Tibial nerve (tissue), 4 donors: ENCODE measurements around the gene SYTL5. TPM values are rescaled to one million over a fixed set of nuclear protein-coding genes. Genes with fewer than 3 reads are reported as not detected.

Experiments used
- DNase-seq, 2 donors: peaks; one replicate each; pipeline ENCODE4 v3.0.0-alpha.2; 2019; ENCODE audit warnings: low spot score in 2 of 2
- H3K27ac ChIP-seq, 4 donors: fragments of 200-600 bp; sonication (generic) in 3 of 4; one replicate each; pipeline ENCODE4 v1.5.1; 2017 to 2019; ENCODE audit warnings: mild to moderate bottlenecking in 1 of 4
- H3K27me3 ChIP-seq, 2 donors: fragments of 200-600 bp; sonication (generic) in 1 of 2; one replicate each; pipeline versions ENCODE4 v1.5.1 to v1.6.0; 2017 to 2019
- H3K36me3 ChIP-seq, 3 donors: fragments of 200-600 bp; sonication (generic); one replicate each; pipeline ENCODE4 v1.5.1; 2018 to 2019
- H3K4me1 ChIP-seq, 4 donors: fragments of 200-600 bp; sonication (generic) in 3 of 4; one replicate each; pipeline ENCODE4 v1.5.1; 2017 to 2019
- H3K4me3 ChIP-seq, 4 donors: fragments of 200-600 bp; sonication (generic) in 3 of 4; one replicate each; pipeline ENCODE4 v1.5.1; 2017 to 2019; ENCODE audit warnings: mild to moderate bottlenecking in 1 of 4, moderate library complexity in 1 of 4
- H3K9me3 ChIP-seq, 4 donors: fragments of 200-600 bp; sonication (generic) in 3 of 4; one replicate each; pipeline ENCODE4 v1.5.1; 2017 to 2019
- EP300 ChIP-seq, 2 donors: sonication (generic); formaldehyde crosslinking; IDR thresholded peaks; one replicate each; pipeline ENCODE4 v1.6.1; 2017; ENCODE audit warnings: antibody characterized with exemption in 2 of 2, mild to moderate bottlenecking in 1 of 2
- POLR2A ChIP-seq, 2 donors: fragments of 450-650 bp; IDR thresholded peaks; one replicate each; pipeline ENCODE4 v1.6.1; 2017; ENCODE audit warnings: antibody characterized with exemption in 2 of 2, mild to moderate bottlenecking in 2 of 2, moderate library complexity in 2 of 2
- whole genome bisulfite sequencing, 2 donors: methylation state at CpG; one replicate each; pipeline ENCODE4 v1.1.5; 2018; 5-methylcytosine and 5-hydroxymethylcytosine counted together
- total RNA-seq, 4 donors: library from RNA; depleted of rRNA; stranded (reverse); fragments of >200 nt; gene quantifications; one replicate each; pipeline ENCODE4 v1.1.0, GENCODE V29; 2016
- TF ChIP-seq, protein P1 (sequence below), 5 experiments: fragments of 200-600 bp in 3 of 5; fragments of 450-650 bp in 2 of 5; sonication (generic) in 3 of 5; IDR thresholded peaks; one replicate each; pipeline ENCODE4 v1.5.1; 2016 to 2019; ENCODE audit warnings: antibody characterized with exemption in 5 of 5, mild to moderate bottlenecking in 3 of 5, moderate library complexity in 2 of 5

The SYTL5 gene
- total RNA-seq, 4 donors from 2014 or later, result 0.21 to 0.78 (median 0.37) TPM

DNA sequence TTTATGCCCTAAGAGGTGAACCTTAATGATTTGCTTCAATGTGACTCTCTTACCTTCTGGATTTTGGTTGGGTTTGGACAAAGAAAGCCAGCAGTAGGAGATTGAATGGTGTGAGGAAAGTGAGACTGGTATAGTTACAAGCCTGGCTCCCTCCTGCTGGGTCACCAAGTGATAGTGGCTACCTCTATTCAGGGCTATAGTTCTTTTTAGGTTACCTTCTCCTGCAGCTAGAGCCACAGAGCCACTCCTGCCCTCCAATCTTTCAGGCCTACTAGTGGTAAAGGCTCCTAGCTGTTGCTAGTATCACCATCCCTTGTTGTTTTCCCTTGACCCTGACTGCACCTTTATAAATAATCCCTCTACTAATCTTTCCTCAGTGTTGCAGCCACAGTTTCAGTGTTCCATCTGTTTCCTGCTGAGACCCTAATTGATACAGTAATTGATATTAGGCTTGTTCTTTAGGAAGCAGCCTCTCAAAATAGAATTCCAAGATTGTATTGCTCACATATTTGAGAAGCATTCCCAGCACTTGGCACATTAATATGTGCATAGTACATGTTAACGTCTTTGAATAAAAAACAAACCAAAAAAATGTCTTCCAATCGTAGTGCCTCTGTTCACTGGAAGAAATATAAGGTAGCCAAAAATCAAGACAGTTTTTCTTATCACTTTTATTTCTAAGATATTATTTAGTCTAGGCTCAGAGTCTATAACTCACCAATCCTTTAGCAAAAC lies 132.0 kb downstream of the SYTL5 start:
- H3K4me3 ChIP-seq, result no peak overlapping the region
- H3K27ac ChIP-seq, result no peak overlapping the region
- no peak for DNase-seq
- TF ChIP-seq, protein P1, sequence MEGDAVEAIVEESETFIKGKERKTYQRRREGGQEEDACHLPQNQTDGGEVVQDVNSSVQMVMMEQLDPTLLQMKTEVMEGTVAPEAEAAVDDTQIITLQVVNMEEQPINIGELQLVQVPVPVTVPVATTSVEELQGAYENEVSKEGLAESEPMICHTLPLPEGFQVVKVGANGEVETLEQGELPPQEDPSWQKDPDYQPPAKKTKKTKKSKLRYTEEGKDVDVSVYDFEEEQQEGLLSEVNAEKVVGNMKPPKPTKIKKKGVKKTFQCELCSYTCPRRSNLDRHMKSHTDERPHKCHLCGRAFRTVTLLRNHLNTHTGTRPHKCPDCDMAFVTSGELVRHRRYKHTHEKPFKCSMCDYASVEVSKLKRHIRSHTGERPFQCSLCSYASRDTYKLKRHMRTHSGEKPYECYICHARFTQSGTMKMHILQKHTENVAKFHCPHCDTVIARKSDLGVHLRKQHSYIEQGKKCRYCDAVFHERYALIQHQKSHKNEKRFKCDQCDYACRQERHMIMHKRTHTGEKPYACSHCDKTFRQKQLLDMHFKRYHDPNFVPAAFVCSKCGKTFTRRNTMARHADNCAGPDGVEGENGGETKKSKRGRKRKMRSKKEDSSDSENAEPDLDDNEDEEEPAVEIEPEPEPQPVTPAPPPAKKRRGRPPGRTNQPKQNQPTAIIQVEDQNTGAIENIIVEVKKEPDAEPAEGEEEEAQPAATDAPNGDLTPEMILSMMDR (IDR thresholded peaks at IDR 0.05), result no peak
- TF ChIP-seq POLR2A (IDR thresholded peaks at IDR 0.05) (no peak), EP300 (IDR thresholded peaks at IDR 0.05) (no peak)
- WGBS, 2 donors, result 49 to 59% methylated on average over 2 of the region's 2 CpGs
- H3K4me1 ChIP-seq, result peaks cover 0 to 7% (median 0%) of the 10 kb centered on the region in 4 donors
- H3K9me3 ChIP-seq, result no peaks in the 10 kb centered on the region
- H3K36me3 ChIP-seq, result no peaks in the 10 kb centered on the region
- H3K27me3 ChIP-seq, result no peaks in the 10 kb centered on the region

DNA sequence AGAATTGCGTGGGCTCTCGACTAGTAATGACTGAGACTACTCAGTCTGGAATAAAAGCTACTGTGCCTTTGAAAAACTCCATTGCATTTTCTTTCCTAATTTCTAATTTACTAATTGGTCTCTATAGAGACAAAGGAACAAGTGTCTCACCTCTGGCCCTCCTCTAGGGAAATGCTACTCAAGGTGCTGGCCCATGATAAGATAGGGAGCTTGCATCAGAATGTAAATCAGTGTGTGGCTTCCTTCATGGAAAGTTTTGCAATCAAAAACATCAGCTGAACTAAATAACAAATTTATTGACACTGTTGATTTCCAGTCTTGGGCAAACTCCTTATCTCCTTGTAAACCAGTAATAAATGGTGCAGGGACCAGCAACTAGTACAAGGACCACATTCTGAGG lies 132.5 kb downstream of the SYTL5 start:
- no peaks in the 10 kb centered on the region for H3K27me3 ChIP-seq
- H3K4me1 ChIP-seq, result peaks cover 0 to 7% (median 0%) of the 10 kb centered on the region in 4 donors
- H3K27ac ChIP-seq, result no peak overlapping the region
- no peak overlapping the region for H3K4me3 ChIP-seq
- 85 to 100% methylated on average over 2 of the region's 2 CpGs for WGBS, 2 donors
- H3K36me3 ChIP-seq, result no peaks in the 10 kb centered on the region
- H3K9me3 ChIP-seq, result no peaks in the 10 kb centered on the region
- TF ChIP-seq EP300 (IDR thresholded peaks at IDR 0.05) (no peak), POLR2A (IDR thresholded peaks at IDR 0.05) (no peak)
- TF ChIP-seq, protein P1 (IDR thresholded peaks at IDR 0.05), result no peak
- no peak for DNase-seq

DNA sequence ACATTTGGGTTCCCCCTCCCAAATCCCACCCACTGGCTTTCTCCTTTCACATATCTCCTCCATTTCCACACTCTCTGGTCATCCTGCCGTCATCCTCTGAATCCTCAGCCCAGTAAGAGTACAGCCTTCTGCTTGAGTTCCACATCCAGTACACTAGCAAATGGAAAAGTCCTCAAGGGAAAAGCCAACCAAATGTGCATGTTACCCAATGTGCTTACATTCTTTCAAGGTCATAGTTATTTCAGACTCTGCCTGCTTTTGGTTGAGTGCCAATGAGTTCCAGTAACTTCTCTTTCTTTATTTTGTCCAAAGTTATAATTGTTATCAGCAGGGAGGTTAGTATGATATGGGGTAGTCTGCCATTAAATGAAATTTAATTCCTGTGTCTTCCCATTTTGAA lies 136.3 kb downstream of the SYTL5 start:
- Histone ChIP-seq H3K27me3 (no peaks in the 10 kb centered on the region), H3K4me1 (peaks cover 0 to 7% (median 0%) of the 10 kb centered on the region in 4 donors), H3K9me3 (no peaks in the 10 kb centered on the region), H3K4me3 (no peak overlapping the region), H3K36me3 (no peaks in the 10 kb centered on the region), H3K27ac (no peak overlapping the region)
- DNase-seq, result peak in 1 of 2 donors; percentile 28
- 29 to 60% methylated on average over 1 of the region's 1 CpG for WGBS, 2 donors
- TF ChIP-seq POLR2A (IDR thresholded peaks at IDR 0.05), result no peak
- peak in 1 of 2 donors; percentile 68 for TF ChIP-seq EP300 (IDR thresholded peaks at IDR 0.05)

DNA sequence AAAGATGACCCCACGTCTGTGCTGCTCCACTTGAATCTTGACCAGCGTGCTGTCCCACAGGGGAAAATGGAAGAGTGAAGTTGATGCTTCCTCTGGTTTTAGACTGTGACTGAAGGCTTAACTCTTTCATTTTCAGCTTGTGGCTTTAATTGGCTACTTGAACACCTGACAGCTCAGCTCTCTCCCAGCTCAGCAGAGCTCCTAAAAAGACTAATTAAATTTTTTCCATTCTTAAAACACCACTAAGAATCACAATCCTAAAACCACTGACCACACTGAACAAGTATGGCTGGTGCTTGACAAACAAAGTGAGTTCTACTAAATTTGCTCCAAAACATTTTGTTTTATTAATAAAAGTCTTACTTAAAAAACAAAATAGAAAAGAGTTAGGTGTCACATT lies 142.7 kb downstream of the SYTL5 start:
- DNase-seq, result no peak

DNA sequence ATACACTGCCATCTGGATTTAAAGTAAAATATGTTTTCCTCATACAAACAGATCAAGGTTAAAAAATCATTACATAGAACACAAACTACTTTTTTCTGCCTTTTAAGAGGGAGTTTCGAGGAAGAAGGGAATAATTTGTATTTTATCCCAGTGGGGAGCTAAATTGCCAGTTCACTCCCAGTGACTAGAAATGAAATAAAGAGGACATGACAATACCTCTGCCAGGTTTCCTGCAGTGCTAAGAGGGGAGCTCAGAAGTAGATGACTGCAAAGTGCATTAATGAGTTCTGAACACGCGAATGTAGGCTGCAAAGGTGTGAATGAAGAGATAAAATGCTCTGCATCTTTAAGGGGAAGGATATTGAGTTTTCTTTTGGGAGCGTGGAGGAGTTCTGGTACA lies 144.6 kb downstream of the SYTL5 start:
- Histone ChIP-seq H3K36me3 (no peaks in the 10 kb centered on the region), H3K4me3 (no peak overlapping the region)

More for the DNA sequence above, 142.7 kb downstream of the SYTL5 start:
- H3K4me1 ChIP-seq, result peaks cover 0 to under 1% (median 0%) of the 10 kb centered on the region in 4 donors
- H3K4me3 ChIP-seq, result no peak overlapping the region
- H3K27me3 ChIP-seq, result peaks cover 0 to 4% of the 10 kb centered on the region in 2 donors
- no peaks in the 10 kb centered on the region for H3K9me3 ChIP-seq
- TF ChIP-seq, protein P1 (IDR thresholded peaks at IDR 0.05), result no peak
- TF ChIP-seq POLR2A (IDR thresholded peaks at IDR 0.05) (no peak), EP300 (IDR thresholded peaks at IDR 0.05) (no peak)
- H3K36me3 ChIP-seq, result no peaks in the 10 kb centered on the region
- H3K27ac ChIP-seq, result no peak overlapping the region
- WGBS, 2 donors, result 69 to 72% methylated on average over 2 of the region's 2 CpGs

More for the DNA sequence above, 144.6 kb downstream of the SYTL5 start:
- TF ChIP-seq, protein P1 (IDR thresholded peaks at IDR 0.05), result no peak
- TF ChIP-seq POLR2A (IDR thresholded peaks at IDR 0.05) (no peak), EP300 (IDR thresholded peaks at IDR 0.05) (no peak)
- no peak overlapping the region for H3K27ac ChIP-seq
- no peak for DNase-seq
- 66 to 87% methylated on average over 4 of the region's 4 CpGs for WGBS, 2 donors
- H3K27me3 ChIP-seq, result peaks cover 0 to 4% of the 10 kb centered on the region in 2 donors
- peaks cover 0 to 8% (median 0%) of the 10 kb centered on the region in 4 donors for H3K4me1 ChIP-seq
- no peaks in the 10 kb centered on the region for H3K9me3 ChIP-seq
